Gastroesophageal sphincter (tissue), 3 donors: ENCODE data around the gene CIT.

ENCODE experiments used
- CTCF ChIP-seq, 4 experiments: fragments of 200-600 bp in 2 of 4; fragments of 450-650 bp in 2 of 4; sonication (generic) in 1 of 4; IDR thresholded peaks; one replicate each; pipeline ENCODE4 v1.5.1; 2017 to 2019; ENCODE audit warnings: antibody characterized with exemption in 4 of 4, mild to moderate bottlenecking in 2 of 4, moderate library complexity in 2 of 4
- EP300 ChIP-seq: sonication (generic); formaldehyde crosslinking; IDR thresholded peaks from one replicate; pipeline ENCODE4 v1.6.1; 2017; ENCODE audit warnings: antibody characterized with exemption, mild to moderate bottlenecking
- POLR2A ChIP-seq, 2 donors: fragments of 450-650 bp; IDR thresholded peaks; one replicate each; pipeline ENCODE4 v1.6.1; 2017; ENCODE audit warnings: antibody characterized with exemption in 2 of 2, mild to moderate bottlenecking in 2 of 2, moderate library complexity in 1 of 2
- POLR2AphosphoS5 ChIP-seq: sonication (generic); formaldehyde crosslinking; IDR thresholded peaks from one replicate; pipeline ENCODE4 v1.6.1; 2017; ENCODE audit warnings: antibody characterized with exemption

GRCh38 chr12:119807380-119807779 lies 69.7 kb downstream of the CIT start:
- TF ChIP-seq CTCF (IDR thresholded peaks at IDR 0.05) = no peak
- no peak for TF ChIP-seq POLR2A (IDR thresholded peaks at IDR 0.05)
- TF ChIP-seq POLR2AphosphoS5 = no peak
- TF ChIP-seq EP300 = no peak
